ENCODE results near the gene GRM2. TPM values are rescaled to one million over a fixed set of nuclear protein-coding genes. Genes with fewer than 3 reads are reported as not detected.

Gene GRM2
- total RNA-seq, 2 experiments from 2014 or later = 0.07 TPM; not detected in 1

DNA sequence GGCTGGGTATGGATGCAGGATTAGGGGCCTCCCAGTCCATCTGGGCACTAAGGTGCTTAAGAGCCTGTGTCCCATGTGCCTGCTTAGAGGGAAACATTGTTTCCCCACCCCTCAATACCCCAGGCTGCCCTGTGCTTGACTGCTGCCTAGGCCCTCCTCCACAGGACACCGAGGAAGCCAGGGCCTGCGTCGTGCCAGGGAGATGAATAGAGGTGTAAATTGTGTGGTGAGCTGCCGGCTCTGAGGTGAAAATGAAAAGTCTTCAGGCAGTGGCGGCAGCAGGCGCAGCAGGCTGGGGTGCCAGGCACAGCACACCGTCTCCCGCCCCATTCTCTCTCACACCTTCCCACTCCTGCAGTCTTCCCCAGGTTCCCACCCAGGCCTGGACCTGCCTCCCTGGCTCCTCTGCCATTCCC lies 13.9 kb upstream of the GRM2 start:
- intact Hi-C loops (cut with micrococcal nuclease) = no loop called here
- Mint-ChIP-seq H3K4me1 (ENCODE audit: low read depth) (peaks cover 14% of the 10 kb centered on the region), H3K4me3 (no peak overlapping the region), H3K27ac (no peak overlapping the region), H3K9me3 (no peaks in the 10 kb centered on the region), H3K27me3 (ENCODE audit: low read depth) (no peaks in the 10 kb centered on the region), H3K36me3 (ENCODE audit: low read depth) (peaks cover 3% of the 10 kb centered on the region)
- CTCF ChIA-PET = interaction anchor here (0.9 kb wide), 1 partner anchor 23 kb away, joined by 3 read pairs; no protein-coding TSS in a partner anchor
- DNase-seq = no peak

DNA sequence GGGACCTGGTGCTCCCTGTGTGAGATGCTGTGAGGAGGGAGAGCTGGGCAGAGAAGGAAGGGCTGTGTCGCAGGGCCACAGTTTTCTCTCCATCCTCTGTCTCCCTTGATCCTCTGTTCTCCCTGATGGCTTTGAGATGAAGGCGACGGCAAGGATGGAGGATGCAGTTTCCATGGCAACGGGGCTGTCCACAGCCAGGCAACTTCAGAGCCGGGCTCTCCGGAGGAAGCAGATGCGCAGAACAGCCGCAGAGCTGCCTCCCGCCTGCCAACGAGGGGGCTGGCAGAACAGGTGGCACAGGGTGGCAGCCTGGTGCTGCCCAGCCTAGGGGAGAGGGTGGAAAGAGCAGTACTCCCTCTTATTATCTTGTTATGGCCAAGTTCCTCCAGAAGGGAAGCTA lies 9.9 kb upstream of the GRM2 start:
- intact Hi-C loops (cut with micrococcal nuclease) = no loop called here
- Mint-ChIP-seq H3K9me3 (no peaks in the 10 kb centered on the region), H3K4me1 (ENCODE audit: low read depth) (peaks cover 10% of the 10 kb centered on the region), H3K36me3 (ENCODE audit: low read depth) (peaks cover 7% of the 10 kb centered on the region), H3K27me3 (ENCODE audit: low read depth) (no peaks in the 10 kb centered on the region), H3K27ac (no peak overlapping the region), H3K4me3 (no peak overlapping the region)
- CTCF ChIA-PET = interaction anchor here (0.6 to 1.6 kb wide), 3 partner anchors 15 to 22 kb away, joined by 3 to 4 read pairs (median 3); no protein-coding TSS in a partner anchor
- no peak for DNase-seq

DNA sequence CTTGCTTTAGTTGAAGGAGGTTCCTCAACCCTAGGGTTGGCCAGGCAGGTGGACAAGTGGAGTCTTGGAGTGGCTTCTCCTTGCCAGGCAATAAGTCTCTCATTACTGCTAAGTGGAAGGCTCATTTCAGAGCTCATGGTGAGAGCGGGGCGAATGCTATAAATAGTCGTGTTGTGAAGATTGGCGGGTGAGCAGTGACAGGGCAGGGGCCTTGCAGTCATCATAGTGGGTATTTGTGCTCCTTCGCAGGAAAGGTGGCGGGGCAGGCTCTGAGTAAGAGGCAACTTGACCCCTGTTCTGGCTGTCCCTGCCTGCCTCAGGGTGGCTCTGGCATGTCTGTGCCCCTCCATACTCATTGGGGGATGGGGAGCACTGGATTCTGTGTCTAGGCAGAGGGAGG lies 8.7 kb upstream of the GRM2 start:
- H3K27me3 Mint-ChIP-seq (ENCODE audit: low read depth) = no peaks in the 10 kb centered on the region
- peaks cover 7% of the 10 kb centered on the region for H3K36me3 Mint-ChIP-seq (ENCODE audit: low read depth)
- no peaks in the 10 kb centered on the region for H3K9me3 Mint-ChIP-seq
- H3K27ac Mint-ChIP-seq = no peak overlapping the region
- no peak for DNase-seq
- intact Hi-C loops (cut with micrococcal nuclease) = no loop called here
- peaks cover 10% of the 10 kb centered on the region for H3K4me1 Mint-ChIP-seq (ENCODE audit: low read depth)
- CTCF ChIA-PET = interaction anchor here (1.6 kb wide), 1 partner anchor 21 kb away, joined by 3 read pairs; no protein-coding TSS in a partner anchor
- no peak overlapping the region for H3K4me3 Mint-ChIP-seq

DNA sequence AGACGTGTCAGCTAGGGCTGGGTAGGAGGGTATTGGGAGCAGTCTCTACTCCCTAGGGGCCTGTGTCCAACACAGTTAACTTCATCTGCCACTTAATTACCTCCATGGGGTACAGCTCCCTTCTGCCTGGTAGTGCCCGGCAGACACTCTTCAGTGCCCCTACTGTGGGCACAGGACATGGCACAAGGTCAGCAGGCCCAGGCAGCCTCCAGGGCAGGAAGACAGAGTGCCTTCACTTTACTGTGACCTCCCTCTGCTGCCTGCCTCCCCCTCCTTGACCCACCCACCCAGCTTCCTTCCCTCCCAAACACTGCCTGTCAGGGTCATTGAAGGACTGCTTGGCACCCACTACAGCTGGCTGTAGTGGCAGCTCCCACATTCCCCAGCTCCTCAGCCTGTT lies 6.5 kb upstream of the GRM2 start:
- intact Hi-C loops (cut with micrococcal nuclease) = no loop called here
- Mint-ChIP-seq H3K4me1 (ENCODE audit: low read depth) (peaks cover 8% of the 10 kb centered on the region), H3K27me3 (ENCODE audit: low read depth) (no peaks in the 10 kb centered on the region), H3K36me3 (ENCODE audit: low read depth) (peaks cover 7% of the 10 kb centered on the region), H3K4me3 (no peak overlapping the region), H3K9me3 (no peaks in the 10 kb centered on the region), H3K27ac (no peak overlapping the region)
- DNase-seq = no peak
- CTCF ChIA-PET = no interaction called here

DNA sequence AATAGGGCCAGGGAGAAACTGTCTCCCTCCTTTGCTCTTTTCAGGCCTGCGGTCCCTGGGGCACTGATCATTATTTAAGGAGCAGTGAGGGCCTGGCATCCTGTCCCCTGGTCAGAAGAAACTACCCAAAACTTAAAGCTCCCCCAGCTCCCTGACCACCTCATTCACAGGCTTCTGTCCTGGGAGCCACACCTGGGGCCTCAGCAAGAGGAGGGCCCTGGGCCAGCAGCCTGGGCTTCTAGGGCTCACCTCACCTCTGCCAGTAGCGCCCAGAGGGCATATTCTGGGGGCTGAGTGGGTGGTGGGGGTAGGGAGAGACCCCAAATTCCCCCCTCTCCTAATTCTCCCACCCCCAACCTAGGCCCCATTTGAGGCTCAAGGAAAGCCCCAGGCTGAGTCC lies 4.7 kb upstream of the GRM2 start:
- intact Hi-C loops (cut with micrococcal nuclease) = no loop called here
- DNase-seq = no peak
- no peak overlapping the region for H3K4me3 Mint-ChIP-seq
- H3K9me3 Mint-ChIP-seq = no peaks in the 10 kb centered on the region
- peaks cover 14% of the 10 kb centered on the region for H3K4me1 Mint-ChIP-seq (ENCODE audit: low read depth)
- H3K36me3 Mint-ChIP-seq (ENCODE audit: low read depth) = peaks cover 7% of the 10 kb centered on the region
- CTCF ChIA-PET = interaction anchor here (0.7 kb wide), 1 partner anchor 103 kb away, joined by 3 read pairs; no protein-coding TSS in a partner anchor
- no peaks in the 10 kb centered on the region for H3K27me3 Mint-ChIP-seq (ENCODE audit: low read depth)
- no peak overlapping the region for H3K27ac Mint-ChIP-seq

DNA sequence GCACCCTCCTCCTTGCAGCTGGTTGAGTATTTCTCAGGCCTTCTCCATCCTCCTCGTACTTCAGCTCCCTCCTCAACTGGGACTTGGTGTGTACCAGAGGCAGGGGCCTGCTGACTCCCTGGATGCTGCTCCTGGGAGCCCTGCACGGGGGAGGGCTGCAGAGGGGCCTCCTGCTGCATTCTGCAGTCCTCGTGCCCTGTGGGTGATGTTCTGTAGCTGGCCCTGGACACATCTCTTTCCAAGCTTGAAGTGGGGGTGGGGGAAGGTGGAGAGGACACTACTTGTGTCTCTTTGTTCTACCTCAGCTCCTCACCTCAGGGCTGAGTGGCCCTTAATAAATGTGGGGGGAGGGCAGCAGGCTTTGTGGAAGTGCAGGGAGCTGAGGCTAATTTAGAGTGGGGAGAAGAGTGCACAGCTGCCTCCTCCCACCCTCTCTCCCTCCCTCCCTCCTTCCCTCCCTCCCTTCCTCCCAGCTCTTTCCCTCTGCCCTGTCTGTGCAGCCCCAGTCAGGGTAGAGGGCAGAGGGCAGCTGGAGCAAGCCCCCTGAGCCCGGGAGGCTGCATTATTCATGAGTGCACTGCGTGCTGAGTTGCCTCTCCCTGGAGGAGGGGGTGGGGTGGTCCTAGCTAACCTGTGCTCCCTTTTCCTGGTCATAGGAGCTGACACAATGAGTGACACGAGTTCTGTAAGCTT lies 3.7 kb upstream of the GRM2 start:
- Mint-ChIP-seq H3K27ac (no peak overlapping the region), H3K4me3 (no peak overlapping the region), H3K27me3 (ENCODE audit: low read depth) (no peaks in the 10 kb centered on the region), H3K4me1 (ENCODE audit: low read depth) (peaks cover 17% of the 10 kb centered on the region), H3K9me3 (no peaks in the 10 kb centered on the region), H3K36me3 (ENCODE audit: low read depth) (peaks cover 7% of the 10 kb centered on the region)
- CTCF ChIA-PET = no interaction called here
- intact Hi-C loops (cut with micrococcal nuclease) = no loop called here
- DNase-seq = no peak

DNA sequence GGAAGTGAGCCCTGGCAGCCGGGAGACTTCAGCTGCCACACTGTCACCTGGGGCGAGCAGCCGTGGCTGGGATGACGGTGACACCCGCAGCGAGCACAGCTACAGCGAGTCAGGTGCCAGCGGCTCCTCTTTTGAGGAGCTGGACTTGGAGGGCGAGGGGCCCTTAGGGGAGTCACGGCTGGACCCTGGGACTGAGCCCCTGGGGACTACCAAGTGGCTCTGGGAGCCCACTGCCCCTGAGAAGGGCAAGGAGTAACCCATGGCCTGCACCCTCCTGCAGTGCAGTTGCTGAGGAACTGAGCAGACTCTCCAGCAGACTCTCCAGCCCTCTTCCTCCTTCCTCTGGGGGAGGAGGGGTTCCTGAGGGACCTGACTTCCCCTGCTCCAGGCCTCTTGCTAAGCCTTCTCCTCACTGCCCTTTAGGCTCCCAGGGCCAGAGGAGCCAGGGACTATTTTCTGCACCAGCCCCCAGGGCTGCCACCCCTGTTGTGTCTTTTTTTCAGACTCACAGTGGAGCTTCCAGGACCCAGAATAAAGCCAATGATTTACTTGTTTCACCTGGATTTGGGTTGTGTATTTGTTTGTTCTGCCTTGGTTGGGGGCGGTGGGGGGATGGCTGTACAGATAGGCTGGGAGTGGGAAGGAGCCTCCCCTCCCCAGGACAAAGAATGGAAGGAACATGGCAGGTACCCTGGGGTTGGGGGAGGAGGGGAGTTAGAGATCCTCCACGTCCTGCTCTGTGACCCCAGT lies 2.9 kb upstream of the GRM2 start:
- H3K36me3 Mint-ChIP-seq (ENCODE audit: low read depth) = peaks cover 7% of the 10 kb centered on the region
- H3K4me1 Mint-ChIP-seq (ENCODE audit: low read depth) = peaks cover 13% of the 10 kb centered on the region
- CTCF ChIA-PET = no interaction called here
- H3K4me3 Mint-ChIP-seq = no peak overlapping the region
- intact Hi-C loops (cut with micrococcal nuclease) = no loop called here
- H3K27ac Mint-ChIP-seq = no peak overlapping the region
- H3K27me3 Mint-ChIP-seq (ENCODE audit: low read depth) = no peaks in the 10 kb centered on the region
- no peaks in the 10 kb centered on the region for H3K9me3 Mint-ChIP-seq
- no peak for DNase-seq

- H3K4me1 Mint-ChIP-seq (ENCODE audit: low read depth) = peaks cover 11% of the 10 kb centered on the region
- no peak for DNase-seq
These were observed 2.3 kb upstream of the GRM2 start for GRCh38 chr3:51704511-51704950.

DNA sequence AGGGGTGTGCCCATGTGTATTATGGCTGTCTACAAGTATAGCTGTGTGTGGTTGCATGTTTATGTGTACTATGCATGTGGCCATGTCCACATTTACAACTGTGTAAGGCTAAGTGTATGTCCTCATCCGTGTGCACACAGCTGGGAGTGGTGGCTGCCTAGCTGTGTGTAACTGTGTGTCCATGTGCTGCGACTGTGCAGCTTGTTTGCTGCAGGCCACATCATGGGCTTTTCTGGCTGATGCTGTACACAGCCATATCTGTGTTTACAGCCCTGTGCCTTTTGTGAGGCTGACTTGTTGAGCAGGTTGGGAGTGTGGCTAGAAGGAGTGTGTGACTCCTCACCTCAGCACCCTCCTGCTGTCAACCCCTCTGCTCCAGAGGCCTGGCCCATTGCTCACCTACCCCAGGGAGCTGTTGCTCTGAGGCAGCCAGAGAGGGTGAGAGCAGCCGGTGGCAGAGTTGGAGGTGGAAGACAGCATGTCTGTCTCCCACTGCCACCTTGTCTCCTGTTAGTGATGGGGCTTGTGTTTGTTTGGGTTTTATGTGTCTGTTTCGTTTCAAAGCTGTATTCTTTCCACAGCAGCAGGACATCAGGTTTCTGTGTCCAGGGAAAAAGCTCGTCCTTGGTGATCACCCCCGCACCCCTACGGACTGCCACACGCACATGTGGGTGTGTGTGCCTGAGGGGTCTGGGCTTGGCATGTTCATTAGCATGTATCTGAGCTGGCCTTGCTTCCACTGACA lies 1.4 kb upstream of the GRM2 start:
- Mint-ChIP-seq H3K4me1 (ENCODE audit: low read depth) (peaks cover 12% of the 10 kb centered on the region), H3K4me3 (no peak overlapping the region), H3K9me3 (no peaks in the 10 kb centered on the region), H3K27ac (no peak overlapping the region), H3K36me3 (ENCODE audit: low read depth) (peaks cover 2% of the 10 kb centered on the region), H3K27me3 (ENCODE audit: low read depth) (no peaks in the 10 kb centered on the region)
- intact Hi-C loops (cut with micrococcal nuclease) = no loop called here
- no peak for DNase-seq
- CTCF ChIA-PET = interaction anchor here (0.8 to 2.1 kb wide), 5 partner anchors 14 to 115 kb away, joined by 3 to 7 read pairs (median 3); no protein-coding TSS in a partner anchor

More at GRCh38 chr3:51704511-51704950, 2.3 kb upstream of the GRM2 start:
- H3K27me3 Mint-ChIP-seq (ENCODE audit: low read depth) = no peaks in the 10 kb centered on the region
- H3K27ac Mint-ChIP-seq = no peak overlapping the region
- peaks cover 4% of the 10 kb centered on the region for H3K36me3 Mint-ChIP-seq (ENCODE audit: low read depth)
- CTCF ChIA-PET = interaction anchor here (0.5 to 1.1 kb wide), 3 partner anchors 22 to 296 kb away, joined by 3 to 5 read pairs (median 4); no protein-coding TSS in a partner anchor
- no peaks in the 10 kb centered on the region for H3K9me3 Mint-ChIP-seq
- no peak overlapping the region for H3K4me3 Mint-ChIP-seq
- intact Hi-C loops (cut with micrococcal nuclease) = no loop called here

- Mint-ChIP-seq H3K27me3 (ENCODE audit: low read depth) (no peaks in the 10 kb centered on the region), H3K9me3 (no peaks in the 10 kb centered on the region), H3K4me1 (ENCODE audit: low read depth) (peaks cover 12% of the 10 kb centered on the region), H3K4me3 (no peak overlapping the region), H3K36me3 (ENCODE audit: low read depth) (peaks cover 2% of the 10 kb centered on the region), H3K27ac (no peak overlapping the region)
- CTCF ChIA-PET = interaction anchor here (0.8 to 2.1 kb wide), 3 partner anchors 13 to 34 kb away, joined by 3 to 7 read pairs (median 3); no protein-coding TSS in a partner anchor
- no peak for DNase-seq
- intact Hi-C loops (cut with micrococcal nuclease) = no loop called here
These were observed 815 bp upstream of the GRM2 start for GRCh38 chr3:51706021-51706485.

DNA sequence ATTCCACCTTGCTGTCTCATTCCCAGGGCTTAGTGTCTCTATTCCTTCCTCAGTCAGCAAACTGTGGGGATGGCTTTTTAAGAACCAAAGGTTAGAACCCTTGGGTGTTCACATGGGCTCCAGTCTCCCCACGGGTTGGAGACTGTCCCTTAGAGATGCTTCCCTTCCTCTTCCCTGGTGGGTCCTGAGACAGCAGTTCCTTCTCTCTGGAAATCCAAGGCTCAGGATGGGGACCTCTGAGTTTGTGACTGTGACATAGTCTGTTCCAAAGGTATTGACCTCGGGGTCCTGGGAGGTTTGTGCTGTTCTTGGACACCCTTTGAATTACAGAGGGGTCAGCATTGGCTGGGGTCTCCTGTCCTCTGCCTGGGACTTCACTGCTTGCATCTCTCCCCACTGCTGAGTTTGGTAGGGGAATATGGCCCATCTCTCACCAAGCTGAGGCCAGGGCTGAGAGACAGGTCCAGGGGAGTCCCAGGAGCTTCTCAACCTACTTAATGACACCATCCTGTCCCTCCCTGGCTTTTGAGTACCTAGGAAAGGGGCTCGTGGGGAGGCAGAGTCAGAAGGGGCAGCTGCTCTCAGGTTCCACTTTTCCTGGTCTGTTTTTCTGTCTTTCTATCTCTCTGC lies 1.5 kb downstream of the GRM2 start:
- no peak overlapping the region for H3K4me3 Mint-ChIP-seq
- no peaks in the 10 kb centered on the region for H3K9me3 Mint-ChIP-seq
- H3K27ac Mint-ChIP-seq = no peak overlapping the region
- H3K4me1 Mint-ChIP-seq (ENCODE audit: low read depth) = peaks cover 12% of the 10 kb centered on the region
- H3K27me3 Mint-ChIP-seq (ENCODE audit: low read depth) = no peaks in the 10 kb centered on the region
- CTCF ChIA-PET = no interaction called here
- intact Hi-C loops (cut with micrococcal nuclease) = no loop called here
- H3K36me3 Mint-ChIP-seq (ENCODE audit: low read depth) = no peaks in the 10 kb centered on the region
- no peak for DNase-seq

DNA sequence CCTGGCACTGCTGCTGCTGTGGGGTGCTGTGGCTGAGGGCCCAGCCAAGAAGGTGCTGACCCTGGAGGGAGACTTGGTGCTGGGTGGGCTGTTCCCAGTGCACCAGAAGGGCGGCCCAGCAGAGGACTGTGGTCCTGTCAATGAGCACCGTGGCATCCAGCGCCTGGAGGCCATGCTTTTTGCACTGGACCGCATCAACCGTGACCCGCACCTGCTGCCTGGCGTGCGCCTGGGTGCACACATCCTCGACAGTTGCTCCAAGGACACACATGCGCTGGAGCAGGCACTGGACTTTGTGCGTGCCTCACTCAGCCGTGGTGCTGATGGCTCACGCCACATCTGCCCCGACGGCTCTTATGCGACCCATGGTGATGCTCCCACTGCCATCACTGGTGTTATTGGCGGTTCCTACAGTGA lies 2.1 kb downstream of the GRM2 start:
- CTCF ChIA-PET = no interaction called here
- H3K36me3 Mint-ChIP-seq (ENCODE audit: low read depth) = no peaks in the 10 kb centered on the region
- no peak overlapping the region for H3K4me3 Mint-ChIP-seq
- no peak overlapping the region for H3K27ac Mint-ChIP-seq
- no peaks in the 10 kb centered on the region for H3K27me3 Mint-ChIP-seq (ENCODE audit: low read depth)
- H3K9me3 Mint-ChIP-seq = no peaks in the 10 kb centered on the region
- peaks cover 12% of the 10 kb centered on the region for H3K4me1 Mint-ChIP-seq (ENCODE audit: low read depth)
- intact Hi-C loops (cut with micrococcal nuclease) = no loop called here
- DNase-seq = no peak
